K562 (cell line): ENCODE results near the gene WWOX.

Source experiments
- EZH2 ChIP-seq: IDR thresholded peaks from 2 replicates; pipeline ENCODE4 v1.6.1; 2012; ENCODE audit warnings: low read depth, mild to moderate bottlenecking, inconsistent platforms, low read length, borderline replicate concordance
- FIP1L1 ChIP-seq: fragments of 200-400 bp; formaldehyde crosslinking; IDR thresholded peaks from 2 replicates; pipeline ENCODE4 v1.6.1; 2018; ENCODE audit warnings: mild to moderate bottlenecking, low read depth, low read length; ENCODE audit not compliant: poor library complexity, severe bottlenecking
- HMGXB4 ChIP-seq: sonication (generic); formaldehyde crosslinking; IDR thresholded peaks from 2 replicates; pipeline ENCODE4 v1.8.1; 2023; ENCODE audit warnings: mild to moderate bottlenecking, missing genetic modification reagents
- NFXL1 ChIP-seq: fragments of 450-650 bp; formaldehyde crosslinking; IDR thresholded peaks from 2 replicates; pipeline ENCODE4 v1.4.0; 2021; ENCODE audit warnings: mild to moderate bottlenecking
- SP2 ChIP-seq: IDR thresholded peaks from 2 replicates; pipeline ENCODE4 v1.6.1; 2011; ENCODE audit warnings: mild to moderate bottlenecking, low read depth, low read length, moderate library complexity; ENCODE audit not compliant: poor library complexity, severe bottlenecking; ENCODE audit errors: extremely low read depth
- ZBTB34 ChIP-seq: fragments of 250-450 bp; sonication (Bioruptor Pico); IDR thresholded peaks from 2 replicates; pipeline ENCODE4 v1.8.0; 2021; ENCODE audit warnings: mild to moderate bottlenecking, moderate library complexity
- ZEB2 ChIP-seq: fragments of 450-650 bp; IDR thresholded peaks from 2 replicates; pipeline ENCODE4 v1.6.1; 2016
- ZFX ChIP-seq: sonication (generic); formaldehyde crosslinking; IDR thresholded peaks from 2 replicates; pipeline ENCODE4 v1.8.0; 2022; ENCODE audit warnings: mild to moderate bottlenecking, missing genetic modification reagents, moderate library complexity
- TF ChIP-seq, protein P1 (sequence below): fragments of 250-450 bp; sonication (Bioruptor Pico); IDR thresholded peaks from 2 replicates; pipeline ENCODE4 v1.4.0; 2020; ENCODE audit warnings: mild to moderate bottlenecking, moderate library complexity, borderline replicate concordance
- TF ChIP-seq, protein P2 (sequence below): sonication (generic); formaldehyde crosslinking; IDR thresholded peaks from 2 replicates; pipeline ENCODE4 v1.8.0; 2022; ENCODE audit warnings: missing genetic modification reagents, mild to moderate bottlenecking, borderline replicate concordance

DNA sequence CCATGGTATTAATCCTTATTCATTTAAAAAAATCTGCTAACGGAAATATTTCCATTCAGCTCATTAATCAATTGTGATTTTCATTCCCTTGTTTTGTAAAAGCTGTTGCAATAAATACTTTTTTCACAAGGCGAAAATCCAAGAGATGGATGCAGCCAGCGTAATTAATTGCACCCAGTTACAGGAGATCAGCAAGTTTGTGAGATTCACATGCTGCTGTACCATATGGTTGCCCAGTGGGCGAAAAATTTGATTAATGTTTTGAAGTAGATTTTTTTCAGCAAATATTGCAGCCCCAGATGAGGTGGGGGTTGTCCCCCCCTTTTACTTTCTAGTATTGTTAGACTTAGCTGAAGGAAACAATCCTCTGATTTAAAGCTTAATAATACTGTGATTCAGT lies 186.6 kb downstream of the WWOX start:
- TF ChIP-seq ZBTB34 = no peak
- TF ChIP-seq SP2 = no peak
- no peak for TF ChIP-seq HMGXB4
- no peak for TF ChIP-seq NFXL1 (CRISPR knock-in tag)
- TF ChIP-seq ZEB2 = no peak
- TF ChIP-seq, protein P1, sequence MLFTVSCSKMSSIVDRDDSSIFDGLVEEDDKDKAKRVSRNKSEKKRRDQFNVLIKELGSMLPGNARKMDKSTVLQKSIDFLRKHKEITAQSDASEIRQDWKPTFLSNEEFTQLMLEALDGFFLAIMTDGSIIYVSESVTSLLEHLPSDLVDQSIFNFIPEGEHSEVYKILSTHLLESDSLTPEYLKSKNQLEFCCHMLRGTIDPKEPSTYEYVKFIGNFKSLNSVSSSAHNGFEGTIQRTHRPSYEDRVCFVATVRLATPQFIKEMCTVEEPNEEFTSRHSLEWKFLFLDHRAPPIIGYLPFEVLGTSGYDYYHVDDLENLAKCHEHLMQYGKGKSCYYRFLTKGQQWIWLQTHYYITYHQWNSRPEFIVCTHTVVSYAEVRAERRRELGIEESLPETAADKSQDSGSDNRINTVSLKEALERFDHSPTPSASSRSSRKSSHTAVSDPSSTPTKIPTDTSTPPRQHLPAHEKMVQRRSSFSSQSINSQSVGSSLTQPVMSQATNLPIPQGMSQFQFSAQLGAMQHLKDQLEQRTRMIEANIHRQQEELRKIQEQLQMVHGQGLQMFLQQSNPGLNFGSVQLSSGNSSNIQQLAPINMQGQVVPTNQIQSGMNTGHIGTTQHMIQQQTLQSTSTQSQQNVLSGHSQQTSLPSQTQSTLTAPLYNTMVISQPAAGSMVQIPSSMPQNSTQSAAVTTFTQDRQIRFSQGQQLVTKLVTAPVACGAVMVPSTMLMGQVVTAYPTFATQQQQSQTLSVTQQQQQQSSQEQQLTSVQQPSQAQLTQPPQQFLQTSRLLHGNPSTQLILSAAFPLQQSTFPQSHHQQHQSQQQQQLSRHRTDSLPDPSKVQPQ (CRISPR knock-in tag) = no peak
- no peak for TF ChIP-seq ZFX
- TF ChIP-seq EZH2 = no peak
- TF ChIP-seq, protein P2, sequence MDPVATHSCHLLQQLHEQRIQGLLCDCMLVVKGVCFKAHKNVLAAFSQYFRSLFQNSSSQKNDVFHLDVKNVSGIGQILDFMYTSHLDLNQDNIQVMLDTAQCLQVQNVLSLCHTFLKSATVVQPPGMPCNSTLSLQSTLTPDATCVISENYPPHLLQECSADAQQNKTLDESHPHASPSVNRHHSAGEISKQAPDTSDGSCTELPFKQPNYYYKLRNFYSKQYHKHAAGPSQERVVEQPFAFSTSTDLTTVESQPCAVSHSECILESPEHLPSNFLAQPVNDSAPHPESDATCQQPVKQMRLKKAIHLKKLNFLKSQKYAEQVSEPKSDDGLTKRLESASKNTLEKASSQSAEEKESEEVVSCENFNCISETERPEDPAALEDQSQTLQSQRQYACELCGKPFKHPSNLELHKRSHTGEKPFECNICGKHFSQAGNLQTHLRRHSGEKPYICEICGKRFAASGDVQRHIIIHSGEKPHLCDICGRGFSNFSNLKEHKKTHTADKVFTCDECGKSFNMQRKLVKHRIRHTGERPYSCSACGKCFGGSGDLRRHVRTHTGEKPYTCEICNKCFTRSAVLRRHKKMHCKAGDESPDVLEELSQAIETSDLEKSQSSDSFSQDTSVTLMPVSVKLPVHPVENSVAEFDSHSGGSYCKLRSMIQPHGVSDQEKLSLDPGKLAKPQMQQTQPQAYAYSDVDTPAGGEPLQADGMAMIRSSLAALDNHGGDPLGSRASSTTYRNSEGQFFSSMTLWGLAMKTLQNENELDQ = no peak
- TF ChIP-seq FIP1L1 = no peak
